ACHN (cell line): ENCODE data around the gene ELAVL1.
"Not testable (repeated sequence)": the region's sequence is repeated elsewhere in the genome, so short reads cannot be mapped to it uniquely, and the experiment has no call there.

Experiments
- DNase-seq: peaks from one replicate; pipeline ENCODE4 v3.0.0-alpha.2; 2015
- in situ Hi-C: cut with HindIII; loops from 2 replicates; pipeline ENCODE4 v1.10.0; 2017; ENCODE audit warnings: low sequenced_read_pairs, low pct_ligation_motif_present, low pct_unique_long_range_greater_than_20kb

The ELAVL1 gene

DNA sequence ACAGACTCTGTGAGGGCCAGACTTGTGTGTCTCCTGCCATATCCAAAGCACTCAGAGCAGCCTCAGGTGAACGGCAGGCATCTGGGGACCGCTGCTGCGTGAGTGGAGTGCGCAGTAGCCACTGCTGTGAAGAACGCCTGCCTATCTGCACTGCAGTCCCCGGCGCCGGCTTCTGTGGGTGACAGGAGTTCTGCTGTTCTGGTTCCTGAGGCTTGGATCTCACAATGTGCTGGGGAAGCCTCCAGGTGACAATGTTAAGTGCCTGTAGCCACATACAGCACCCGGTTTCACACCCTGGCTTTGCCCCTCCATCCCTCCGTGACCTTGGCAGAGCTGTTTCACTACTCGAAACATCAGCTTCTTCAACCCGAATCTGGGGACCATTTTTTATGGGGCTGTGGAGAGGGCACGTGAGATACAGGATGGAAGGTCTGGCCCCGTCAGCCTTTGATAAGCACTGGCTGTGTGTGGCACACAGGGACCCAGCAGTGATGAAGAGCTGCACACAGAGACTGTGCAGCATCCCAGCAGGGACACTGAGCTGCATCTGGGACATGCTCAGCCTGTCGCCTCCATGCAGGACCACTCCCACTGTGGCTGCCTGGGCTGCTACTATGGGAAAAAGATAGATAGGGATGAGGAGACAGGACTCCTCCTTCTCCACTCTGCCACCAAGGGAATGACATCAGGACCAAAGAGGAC, 28.3 kb downstream of the ELAVL1 start:
- DNase-seq: no peak
- in situ Hi-C loops: no loop called here

- in situ Hi-C loops: no loop called here
- DNase-seq: no peak
Observed at GRCh38 chr19:7976461-7976860, 29.0 kb downstream of the ELAVL1 start.

- no peak for DNase-seq
- in situ Hi-C loops: no loop called here
Observed at GRCh38 chr19:7975037-7975436, 30.4 kb downstream of the ELAVL1 start.

GRCh38 chr19:7973883-7974282, 31.6 kb downstream of the ELAVL1 start:
- in situ Hi-C loops: no loop called here
- no peak for DNase-seq

DNA sequence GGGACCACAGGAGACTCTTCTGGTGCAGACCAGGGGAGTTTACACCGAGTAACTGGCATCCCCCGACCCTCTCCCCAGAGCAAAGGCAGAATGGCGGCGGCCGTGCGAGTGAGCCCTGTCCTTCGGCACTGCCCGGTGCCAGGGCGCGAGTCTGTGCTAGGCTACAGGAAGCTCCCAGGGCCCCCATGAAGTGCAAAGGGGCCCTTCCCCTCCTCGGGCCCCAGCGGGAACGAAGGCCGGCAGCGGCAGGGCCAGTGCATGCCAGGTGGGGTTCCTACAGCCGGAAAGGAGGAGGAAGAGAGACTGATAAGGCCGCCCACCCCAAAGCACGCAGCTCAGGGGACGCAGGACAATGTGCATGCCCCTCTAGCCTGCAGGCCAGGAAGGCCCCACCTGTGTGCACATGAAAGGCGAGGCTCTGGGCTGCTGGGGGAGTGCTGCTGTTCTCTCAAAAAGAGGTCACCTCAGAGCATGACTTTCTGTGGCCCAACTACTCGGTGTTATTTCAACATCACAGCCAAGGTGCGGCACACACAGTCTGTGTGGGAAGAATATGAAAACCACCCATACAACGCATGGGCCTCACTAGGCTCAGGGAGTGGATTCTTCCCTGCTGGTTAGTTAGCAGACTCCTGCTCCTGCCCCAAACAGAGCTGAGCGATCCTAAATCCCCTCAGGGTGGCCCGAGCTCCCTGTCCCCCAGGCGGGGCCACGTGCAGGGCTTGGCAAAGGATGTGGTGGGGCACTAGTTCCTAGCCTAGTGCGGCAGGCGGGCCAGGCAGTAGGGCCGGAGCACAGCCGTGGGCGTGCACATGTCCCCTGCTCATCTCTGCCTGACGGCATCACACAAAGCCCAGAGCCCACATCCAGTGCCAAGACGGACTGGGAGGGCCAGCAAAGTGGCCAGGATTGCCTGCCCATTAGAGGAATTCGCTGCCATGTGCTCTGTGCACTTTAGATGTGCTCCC, 33.6 kb downstream of the ELAVL1 start:
- DNase-seq: no peak
- in situ Hi-C loops: no loop called here

- in situ Hi-C loops: no loop called here
- peak; percentile 57 for DNase-seq
Observed at GRCh38 chr19:7970716-7971448, 34.6 kb downstream of the ELAVL1 start.

DNA sequence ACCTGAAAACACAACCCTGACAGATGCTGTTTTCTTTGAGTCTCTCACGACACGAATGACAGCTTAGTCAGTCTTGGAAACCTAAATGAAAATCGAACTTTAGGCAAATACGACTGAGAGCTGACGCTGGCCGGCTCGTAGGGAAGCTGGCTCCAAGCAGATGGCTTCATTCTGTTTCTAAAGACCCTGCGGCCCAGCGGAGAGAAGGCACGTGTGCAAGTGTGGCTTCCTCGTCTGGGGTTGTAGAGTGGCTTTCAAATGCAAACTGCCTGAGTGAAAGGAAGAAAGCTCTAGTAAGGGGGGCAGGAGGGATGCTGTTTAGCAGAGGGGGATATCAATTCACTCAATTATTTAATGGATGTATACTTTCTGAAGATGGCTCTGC, 35.9 kb downstream of the ELAVL1 start:
- in situ Hi-C loops: no loop called here
- no peak for DNase-seq

DNA sequence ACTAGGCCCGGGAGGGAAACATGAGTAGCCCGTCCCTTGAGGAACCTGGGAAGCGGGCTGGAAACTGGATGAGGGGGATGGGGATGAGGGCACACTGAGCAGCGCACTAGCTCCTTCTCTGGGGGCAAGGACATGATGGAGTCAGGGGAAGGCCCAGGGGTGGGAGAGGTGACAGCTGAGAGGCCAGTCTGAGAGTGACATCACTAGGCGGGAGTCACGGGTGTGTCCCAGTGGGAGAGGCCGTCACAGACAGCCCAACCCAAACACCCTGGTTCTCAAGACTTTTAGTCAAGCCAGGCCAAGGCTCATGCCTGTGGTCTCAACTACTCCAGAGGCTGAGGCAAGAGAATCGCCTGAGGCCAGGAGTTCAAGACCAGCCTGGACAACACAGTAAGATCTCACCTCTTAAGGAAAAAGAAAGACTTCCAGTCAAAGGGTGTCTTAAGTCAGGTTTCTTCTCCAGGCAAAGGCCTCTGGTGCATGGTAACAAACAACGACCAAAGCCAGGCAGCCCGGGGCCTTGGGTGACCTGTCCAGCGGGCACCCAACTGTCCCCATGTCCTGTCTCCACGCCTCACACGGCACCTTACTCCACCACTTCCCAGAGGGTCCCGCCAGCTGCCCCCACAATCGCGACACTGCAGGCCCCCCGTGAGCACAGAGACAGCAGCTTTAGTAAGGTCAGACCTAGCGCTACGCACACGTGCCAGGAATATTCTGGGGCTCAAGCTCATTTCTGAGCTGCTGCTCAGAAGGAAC, 36.5 kb downstream of the ELAVL1 start:
- in situ Hi-C loops: no loop called here
- DNase-seq: no peak

- in situ Hi-C loops: no loop called here
- no peak for DNase-seq
Observed at GRCh38 chr19:7968008-7968795, 37.2 kb downstream of the ELAVL1 start.

DNA sequence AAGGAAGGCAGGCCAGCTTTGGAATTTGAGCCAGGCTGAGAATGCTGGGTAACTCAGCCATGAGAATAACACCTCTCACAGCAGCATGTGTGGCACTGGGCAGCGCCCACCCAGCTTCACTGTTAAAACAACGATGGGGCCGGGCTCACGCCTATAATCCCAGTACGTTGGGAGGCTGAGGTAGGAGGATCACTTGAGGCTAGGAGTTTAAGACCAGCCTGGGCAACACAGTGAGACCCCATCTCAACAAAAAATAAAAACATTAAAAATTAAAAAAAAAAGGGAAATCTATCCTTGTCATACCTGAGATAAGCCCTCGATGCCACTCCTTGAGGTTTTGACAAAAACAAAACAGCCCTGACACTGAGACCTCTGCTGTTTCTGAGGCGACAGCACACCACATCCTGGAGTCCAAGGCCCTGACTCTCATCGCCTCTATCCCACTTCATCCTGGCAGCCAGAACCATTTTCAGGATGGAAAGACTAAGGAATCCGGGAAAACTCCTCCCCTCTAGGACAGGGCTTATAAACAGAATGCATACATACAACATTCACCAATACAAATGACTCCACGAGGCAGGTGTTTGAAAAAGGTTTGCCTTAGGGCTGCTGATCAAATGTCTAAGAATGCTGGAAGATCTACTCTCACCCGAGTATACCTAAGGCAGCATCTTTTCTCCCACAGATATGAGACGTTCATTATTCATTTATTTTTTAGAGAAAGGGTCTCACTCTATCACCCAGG, 39.3 kb downstream of the ELAVL1 start:
- in situ Hi-C loops: no loop called here

DNA sequence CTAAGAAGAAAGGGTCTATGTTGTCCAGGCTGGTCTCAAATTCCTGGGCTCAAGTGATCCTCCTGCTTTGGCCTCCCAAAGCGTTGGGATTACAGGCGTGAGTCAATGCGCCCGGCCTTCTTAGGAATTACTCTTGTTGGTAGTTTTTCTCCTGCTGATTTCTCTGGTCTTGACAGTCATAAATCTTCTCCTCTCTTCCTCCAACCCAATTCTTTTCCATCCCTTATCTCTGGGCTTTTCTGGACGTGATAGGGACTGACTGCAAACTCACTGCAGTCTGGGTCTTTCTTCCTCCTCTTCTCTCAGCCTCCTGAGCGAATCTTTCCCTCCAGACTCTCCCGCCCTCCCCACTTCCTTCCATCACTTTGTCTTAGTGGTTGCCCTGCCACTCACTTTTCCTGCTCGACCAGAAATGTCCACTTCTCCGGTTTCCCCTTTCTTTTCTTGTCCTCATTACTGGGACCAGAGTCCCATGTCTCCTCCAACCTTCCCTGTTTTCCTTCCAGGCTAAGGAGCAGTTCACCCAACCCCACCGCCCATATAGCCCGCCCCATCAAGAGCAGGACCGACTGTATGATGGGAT, 40.1 kb downstream of the ELAVL1 start:
- DNase-seq: no peak
- in situ Hi-C loops: no loop called here

More for the DNA sequence above, 39.3 kb downstream of the ELAVL1 start:
- no peak for DNase-seq

DNA sequence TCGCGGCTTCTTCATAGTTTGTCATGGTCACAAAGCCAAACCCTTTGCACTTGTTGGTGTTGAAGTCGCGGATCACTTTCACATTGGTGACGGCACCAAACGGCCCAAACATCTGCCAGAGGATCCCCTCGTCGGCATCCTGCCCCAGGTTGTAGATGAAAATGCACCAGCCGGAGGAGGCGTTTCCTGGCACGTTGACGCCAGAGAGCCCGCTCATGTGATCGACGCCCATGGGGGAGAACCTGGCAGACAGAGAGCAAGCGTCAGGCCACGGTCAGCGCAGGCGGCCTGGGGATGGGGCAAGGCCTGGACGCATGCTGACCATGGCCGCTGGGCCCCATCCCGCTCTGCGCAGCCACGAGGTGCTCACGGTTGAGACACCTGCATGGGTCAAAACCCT, 41.9 kb downstream of the ELAVL1 start:
- in situ Hi-C loops: no loop called here
- no peak for DNase-seq

- DNase-seq: no peak
- in situ Hi-C loops: no loop called here
Observed at GRCh38 chr19:7962644-7963268, 42.7 kb downstream of the ELAVL1 start.

DNA sequence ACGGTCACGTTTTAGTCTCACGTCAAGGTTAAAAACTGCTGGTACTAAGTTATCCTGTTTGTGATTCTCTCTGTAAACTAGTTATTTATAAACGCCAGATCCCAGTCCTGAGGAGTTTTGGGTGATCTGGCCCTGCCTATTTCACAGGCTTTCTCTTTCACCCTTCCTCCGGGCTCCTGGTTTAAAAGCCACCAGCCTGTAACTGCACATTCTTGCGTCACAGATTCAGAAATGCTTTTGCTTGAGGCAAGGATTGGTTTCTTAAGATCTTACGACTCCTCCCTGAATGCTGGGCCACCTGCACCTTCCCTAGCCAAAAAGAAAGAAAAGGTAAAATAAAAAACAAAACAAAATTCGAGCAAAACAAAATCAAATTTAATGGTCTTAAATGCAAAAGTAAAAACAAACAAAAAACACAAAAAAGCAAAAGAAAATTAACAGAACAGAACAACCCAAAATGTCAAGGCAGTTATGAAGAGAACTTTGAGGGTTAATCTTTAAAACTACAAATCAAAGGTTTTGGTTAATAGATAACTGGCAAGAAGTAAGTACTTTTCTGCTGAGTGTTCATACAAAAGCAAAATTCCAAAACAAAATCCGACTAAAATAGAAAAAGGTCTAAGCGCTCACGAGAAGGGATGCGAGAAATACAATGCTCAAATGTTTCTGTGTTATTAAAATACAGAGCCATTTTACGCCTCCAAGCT, 43.4 kb downstream of the ELAVL1 start:
- in situ Hi-C loops: no loop called here

DNA sequence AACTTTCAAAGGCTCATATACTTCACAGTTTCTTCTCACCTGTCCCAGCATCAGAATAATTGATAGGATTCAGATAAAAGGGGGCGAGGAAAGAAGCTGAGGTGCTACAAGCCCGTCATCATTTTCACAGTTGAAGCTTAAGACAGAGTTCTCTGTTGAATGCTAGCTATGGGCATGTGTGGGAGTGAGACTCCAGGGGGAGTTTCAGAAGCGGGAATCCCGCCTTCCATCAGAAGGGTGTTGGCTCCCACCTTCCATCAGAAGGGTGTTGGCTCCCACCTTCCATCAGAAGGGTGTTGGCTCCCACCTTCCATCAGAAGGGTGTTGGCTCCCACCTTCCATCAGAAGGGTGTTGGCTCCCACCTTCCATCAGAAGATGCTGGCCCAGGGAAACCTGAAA, 44.4 kb downstream of the ELAVL1 start:
- DNase-seq, in situ Hi-C loops: not testable (repeated sequence)

More for the DNA sequence above, 43.4 kb downstream of the ELAVL1 start:
- peak; percentile 20 for DNase-seq

DNA sequence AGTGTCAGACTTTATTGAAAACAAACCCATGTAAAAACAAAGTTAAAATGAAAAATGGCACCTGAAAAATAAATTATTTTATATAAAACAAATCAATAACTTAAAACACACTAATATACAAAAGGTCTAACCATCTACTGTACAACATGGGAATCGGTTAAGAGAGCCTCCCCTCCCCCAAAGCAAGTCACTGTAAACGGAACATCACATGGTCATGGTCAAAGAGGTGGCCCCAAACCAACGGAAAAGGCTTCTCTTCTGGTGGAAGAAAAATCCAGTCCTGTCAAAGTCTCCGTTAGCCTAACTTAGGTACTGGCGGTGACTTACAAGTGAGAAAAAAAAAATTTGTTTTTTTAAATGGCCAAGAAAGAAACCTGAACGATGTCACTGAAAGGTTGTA, 46.2 kb downstream of the ELAVL1 start:
- DNase-seq: no peak
- in situ Hi-C loops: no loop called here
